ENCODE data around the gene ADGRG6.

- no peak for TF ChIP-seq CREB1 (CRISPR knock-in tag; IDR thresholded peaks at IDR 0.05)
- no peak for TF ChIP-seq CBFB (CRISPR knock-in tag; IDR thresholded peaks at IDR 0.05; ENCODE audit: low read depth)
- TF ChIP-seq CTCF (IDR thresholded peaks at IDR 0.05): no peak
- no peak for TF ChIP-seq MLX (CRISPR knock-in tag; IDR thresholded peaks at IDR 0.05)
- TF ChIP-seq FOXJ3 (CRISPR knock-in tag; IDR thresholded peaks at IDR 0.05; ENCODE audit: borderline replicate concordance): no peak
- no peak for TF ChIP-seq ATF2 (CRISPR knock-in tag; IDR thresholded peaks at IDR 0.05; ENCODE audit: borderline replicate concordance, low read depth)
- no peak for TF ChIP-seq TEAD4 (CRISPR knock-in tag; IDR thresholded peaks at IDR 0.05)
- TF ChIP-seq SP1 (CRISPR knock-in tag; conservative IDR thresholded peaks at IDR 0.05): no peak
- no peak for TF ChIP-seq ESRRA (CRISPR knock-in tag; IDR thresholded peaks at IDR 0.05; ENCODE audit: borderline replicate concordance)
- TF ChIP-seq ATF6 (CRISPR knock-in tag; IDR thresholded peaks at IDR 0.05): no peak
- TF ChIP-seq IRF1 (CRISPR knock-in tag; IDR thresholded peaks at IDR 0.05): no peak
- TF ChIP-seq NFYB (CRISPR knock-in tag; conservative IDR thresholded peaks at IDR 0.05; ENCODE audit: low read depth): no peak
- TF ChIP-seq ZSCAN18 (CRISPR knock-in tag; IDR thresholded peaks at IDR 0.05): no peak
- no peak for TF ChIP-seq MAX (CRISPR knock-in tag; IDR thresholded peaks at IDR 0.05)
These were observed 108.0 kb downstream of the ADGRG6 start for GRCh38 chr6:142409794-142410193.
